ENCODE data around the gene VDAC1. TPM values are rescaled to one million over a fixed set of nuclear protein-coding genes. Genes with fewer than 3 reads are reported as not detected.

The VDAC1 gene
- total RNA-seq, 1 donor from 2014 or later: 165 TPM

- Mint-ChIP-seq H3K9me3 (ENCODE audit: unreplicated experiment) (no peaks in the 10 kb centered on the region), H3K4me3 (ENCODE audit: unreplicated experiment) (no peak overlapping the region), H3K27ac (ENCODE audit: unreplicated experiment) (no peak overlapping the region), H3K27me3 (ENCODE audit: unreplicated experiment) (no peaks in the 10 kb centered on the region), H3K4me1 (ENCODE audit: unreplicated experiment) (peaks cover 10% of the 10 kb centered on the region), H3K36me3 (ENCODE audit: low read depth, unreplicated experiment) (no peaks in the 10 kb centered on the region)
- DNase-seq (ENCODE audit: low spot score): no peak
- no peak for TF ChIP-seq CTCF (IDR thresholded peaks at IDR 0.05; ENCODE audit: unreplicated experiment)
Observed at GRCh38 chr5:133925269-133925668, 79.5 kb downstream of the VDAC1 start.

GRCh38 chr5:133924221-133924920 is 80.4 kb downstream of the VDAC1 start:
- no peaks in the 10 kb centered on the region for H3K36me3 Mint-ChIP-seq (ENCODE audit: low read depth, unreplicated experiment)
- no peak overlapping the region for H3K4me3 Mint-ChIP-seq (ENCODE audit: unreplicated experiment)
- no peak overlapping the region for H3K27ac Mint-ChIP-seq (ENCODE audit: unreplicated experiment)
- no peak for DNase-seq (ENCODE audit: low spot score)
- TF ChIP-seq CTCF (IDR thresholded peaks at IDR 0.05; ENCODE audit: unreplicated experiment): no peak
- no peaks in the 10 kb centered on the region for H3K27me3 Mint-ChIP-seq (ENCODE audit: unreplicated experiment)
- H3K9me3 Mint-ChIP-seq (ENCODE audit: unreplicated experiment): no peaks in the 10 kb centered on the region
- peaks cover 10% of the 10 kb centered on the region for H3K4me1 Mint-ChIP-seq (ENCODE audit: unreplicated experiment)

- H3K9me3 Mint-ChIP-seq (ENCODE audit: unreplicated experiment): no peaks in the 10 kb centered on the region
- no peak for TF ChIP-seq CTCF (IDR thresholded peaks at IDR 0.05; ENCODE audit: unreplicated experiment)
- H3K4me3 Mint-ChIP-seq (ENCODE audit: unreplicated experiment): no peak overlapping the region
- no peak for DNase-seq (ENCODE audit: low spot score)
- peaks cover 2% of the 10 kb centered on the region for H3K27me3 Mint-ChIP-seq (ENCODE audit: unreplicated experiment)
- no peak overlapping the region for H3K27ac Mint-ChIP-seq (ENCODE audit: unreplicated experiment)
- peaks cover 6% of the 10 kb centered on the region for H3K4me1 Mint-ChIP-seq (ENCODE audit: unreplicated experiment)
- no peaks in the 10 kb centered on the region for H3K36me3 Mint-ChIP-seq (ENCODE audit: low read depth, unreplicated experiment)
Observed at GRCh38 chr5:133921979-133922378, 82.8 kb downstream of the VDAC1 start.

Other genes starting within 250 kb of the VDAC1 start
- 35.5 TPM for gene C5orf15, start 36.4 kb downstream of the VDAC1 start, total RNA-seq (ENCODE audit: unreplicated experiment)
- 9.5 TPM for gene TCF7, start 109.7 kb upstream of the VDAC1 start, total RNA-seq (ENCODE audit: unreplicated experiment)
- 471 TPM for gene SKP1, start 172.0 kb upstream of the VDAC1 start, total RNA-seq (ENCODE audit: unreplicated experiment)
- 146 TPM for gene PPP2CA, start 221.1 kb upstream of the VDAC1 start, total RNA-seq (ENCODE audit: unreplicated experiment)